HL-60/S4 treated with retinoic acid at 250 ng/mL for 4 days and 3 days (cell line): Measurements from ENCODE around the gene RMND5B.
"Not testable (repeated sequence)": the region's sequence is repeated elsewhere in the genome, so short reads cannot be mapped to it uniquely, and the experiment has no call there.

Experiments used
- in situ Hi-C: fragments of 300-500 bp; cut with MboI; formaldehyde crosslinking; loops from 2 replicates; pipeline ENCODE4 v1.7.0; 2022; ENCODE audit warnings: low sequenced_read_pairs

RMND5B gene

DNA sequence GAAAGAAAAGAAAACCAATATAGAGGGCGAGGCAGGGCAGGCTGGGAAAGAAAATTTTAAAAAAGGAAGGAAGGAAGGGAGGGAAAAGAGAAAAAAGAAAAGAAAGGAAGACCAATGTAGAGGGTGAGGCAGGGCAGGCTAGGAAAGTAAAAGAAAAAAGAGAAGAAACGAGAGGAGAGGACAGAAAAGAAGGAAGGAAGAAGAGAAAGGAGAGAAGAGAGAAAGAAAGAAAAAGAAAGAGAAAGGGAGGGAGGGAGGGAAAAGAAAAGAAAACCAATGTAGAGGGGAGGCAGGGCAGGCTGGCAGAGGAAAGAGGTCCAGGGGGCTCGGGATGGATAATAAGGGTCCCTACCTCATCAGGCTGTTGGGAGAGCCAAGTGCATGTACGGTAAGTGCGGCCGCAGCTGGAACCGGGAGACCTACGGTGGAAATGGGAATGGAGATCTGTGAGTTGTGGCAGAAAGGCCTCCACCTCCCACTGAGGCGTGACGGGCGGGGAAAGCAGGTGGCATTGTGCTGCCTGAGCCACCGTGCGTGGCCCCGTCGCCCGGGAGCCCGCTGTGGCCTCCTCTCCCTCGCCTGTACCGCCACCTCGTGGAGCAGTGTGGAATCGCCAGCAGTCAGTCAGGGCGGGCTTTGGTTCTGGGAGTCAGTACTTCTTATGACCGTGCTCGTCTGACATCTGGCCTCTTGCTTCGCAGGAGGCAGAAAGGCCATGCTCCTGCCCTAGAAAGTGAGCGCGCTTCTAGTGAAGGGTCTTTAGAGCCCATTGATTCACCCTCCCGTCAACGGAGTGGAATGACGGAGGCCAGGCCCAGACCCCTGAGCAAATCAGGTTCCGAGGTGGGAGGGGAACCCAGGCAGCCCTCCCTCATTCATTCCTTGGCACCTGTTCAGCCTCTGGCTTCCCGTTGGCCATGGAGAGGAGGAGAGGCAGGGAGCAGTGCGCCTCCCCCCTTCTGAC lies 33.2 kb downstream of the RMND5B start:
- in situ Hi-C loops = no loop called here

DNA sequence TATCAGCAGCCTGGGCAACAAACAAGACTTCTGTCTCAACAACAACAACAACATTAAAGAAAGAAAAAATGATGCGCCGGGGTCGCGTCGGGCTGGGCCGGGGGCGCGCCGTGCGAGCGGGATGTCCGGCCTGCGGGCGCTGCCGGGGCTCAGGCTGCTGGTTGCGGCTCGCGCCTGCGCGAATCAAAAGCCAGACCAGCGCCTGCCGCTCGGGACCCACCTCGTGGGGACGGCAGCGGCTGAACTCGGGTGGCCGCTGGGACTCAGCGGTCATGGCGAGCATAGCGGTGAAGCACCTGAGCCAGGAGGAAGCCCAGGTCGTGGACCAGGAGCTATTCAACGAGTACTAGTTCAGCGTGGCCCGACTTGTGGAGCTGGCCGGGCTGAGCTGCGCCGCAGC lies 34.8 kb downstream of the RMND5B start:
- in situ Hi-C loops = no loop called here

DNA sequence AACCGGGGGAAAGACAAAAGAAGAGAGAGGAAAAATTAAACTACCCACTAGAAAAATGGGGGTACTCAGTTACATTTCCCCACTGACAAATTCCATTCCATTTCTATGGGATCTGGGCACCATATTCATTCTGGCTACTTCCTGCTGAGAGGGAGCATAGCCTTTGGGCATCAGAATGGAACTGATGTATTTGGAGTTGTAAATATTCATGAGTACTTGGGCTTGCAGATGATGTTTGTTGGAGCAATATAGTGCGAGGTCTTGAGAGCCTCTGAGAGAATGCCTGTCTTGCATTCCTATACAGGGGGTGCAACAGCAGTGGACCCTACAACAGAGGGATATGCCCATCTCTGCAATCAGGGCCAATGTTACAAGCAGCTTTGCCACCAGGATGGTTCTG lies 39.6 kb downstream of the RMND5B start:
- in situ Hi-C loops = no loop called here

DNA sequence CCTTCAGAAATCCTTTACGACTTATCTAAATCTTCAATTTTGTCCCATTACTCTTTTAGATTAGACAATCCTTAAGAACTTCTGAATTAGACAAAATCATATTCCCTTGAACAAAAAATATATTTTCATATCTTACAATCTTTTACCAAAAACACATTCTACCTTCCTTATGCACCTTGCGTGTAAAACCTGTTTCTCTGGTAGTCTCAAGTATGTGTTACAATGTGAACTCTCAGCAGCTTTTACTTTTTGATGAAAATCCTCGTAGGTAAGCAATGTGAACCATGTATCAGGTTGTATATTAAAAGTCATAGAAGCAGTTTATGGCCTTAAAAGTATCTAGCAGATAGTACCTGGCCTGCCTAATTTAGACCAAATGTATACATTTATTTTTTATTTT lies 43.6 kb downstream of the RMND5B start:
- in situ Hi-C loops = no loop called here

DNA sequence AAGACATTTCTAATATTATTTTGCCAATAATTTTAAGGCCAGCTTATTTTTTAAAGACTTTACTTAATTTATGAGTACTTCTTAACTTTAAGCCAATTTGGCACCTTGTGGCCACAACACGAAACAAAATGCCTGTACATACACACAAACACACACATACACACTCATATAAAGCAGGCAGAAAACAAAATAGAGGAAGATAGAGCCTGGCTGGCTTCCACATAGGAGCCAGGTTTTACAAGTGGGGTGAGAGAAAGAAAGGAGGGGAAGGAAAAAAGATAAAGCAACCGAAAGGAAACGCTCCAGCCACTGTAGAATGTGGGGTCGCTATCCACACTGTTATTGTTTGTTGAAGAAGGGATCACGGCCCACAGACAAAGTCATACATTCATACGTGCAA lies 46.0 kb downstream of the RMND5B start:
- in situ Hi-C loops = no loop called here

DNA sequence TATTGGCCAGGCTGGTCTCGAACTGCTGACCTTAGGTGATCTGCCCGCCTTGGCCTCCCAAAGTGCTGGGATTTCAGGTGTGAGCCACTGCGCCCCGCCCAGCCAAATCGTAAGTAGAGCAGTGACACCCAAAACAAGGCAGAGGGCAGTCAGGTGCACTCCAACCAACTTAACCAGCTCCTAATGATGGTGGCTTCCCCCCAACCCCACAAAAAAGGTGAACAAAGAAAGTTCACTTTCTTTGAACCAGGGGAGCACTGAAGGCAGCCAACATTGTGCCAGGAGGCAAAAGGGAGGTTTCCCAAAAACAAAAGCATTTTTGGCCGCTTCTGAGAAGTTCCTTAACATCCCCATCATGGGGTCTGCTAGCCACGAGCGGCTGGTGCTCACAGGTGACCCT lies 46.8 kb downstream of the RMND5B start:
- in situ Hi-C loops = no loop called here

DNA sequence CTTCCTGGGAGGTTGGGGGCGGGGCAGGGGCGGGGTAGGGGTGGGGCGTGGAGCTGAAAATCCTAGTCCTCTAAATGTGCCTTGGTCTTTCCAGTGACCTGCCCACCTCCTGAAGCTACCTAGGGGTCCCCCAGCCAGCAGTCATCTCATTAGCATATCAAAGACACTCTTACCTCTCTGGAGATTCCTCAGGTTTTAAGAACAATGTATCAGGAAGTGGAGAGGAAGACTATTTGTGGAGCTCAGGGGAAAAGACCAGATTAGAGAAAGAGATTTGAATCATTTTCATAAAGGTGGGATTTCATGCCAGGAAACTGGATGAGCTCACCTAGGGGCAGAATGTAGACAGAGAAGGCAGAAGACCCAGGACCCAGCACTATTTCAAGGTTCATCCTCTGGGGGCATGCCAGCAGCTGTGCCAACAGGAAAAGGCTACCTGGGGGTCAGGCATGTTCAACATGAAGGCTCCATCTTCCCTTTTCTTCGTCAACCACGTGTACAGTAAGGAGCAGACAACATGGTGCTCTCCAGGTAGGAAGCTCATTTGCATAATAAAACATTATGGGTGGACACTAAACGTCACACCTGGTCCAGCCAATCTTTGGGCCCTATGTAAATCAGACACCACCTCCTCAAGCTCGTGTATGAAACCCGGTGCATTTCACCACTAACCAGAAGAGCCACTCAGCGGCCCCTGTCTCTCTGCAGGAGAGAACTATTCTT lies 49.5 kb downstream of the RMND5B start:
- in situ Hi-C loops = no loop called here

DNA sequence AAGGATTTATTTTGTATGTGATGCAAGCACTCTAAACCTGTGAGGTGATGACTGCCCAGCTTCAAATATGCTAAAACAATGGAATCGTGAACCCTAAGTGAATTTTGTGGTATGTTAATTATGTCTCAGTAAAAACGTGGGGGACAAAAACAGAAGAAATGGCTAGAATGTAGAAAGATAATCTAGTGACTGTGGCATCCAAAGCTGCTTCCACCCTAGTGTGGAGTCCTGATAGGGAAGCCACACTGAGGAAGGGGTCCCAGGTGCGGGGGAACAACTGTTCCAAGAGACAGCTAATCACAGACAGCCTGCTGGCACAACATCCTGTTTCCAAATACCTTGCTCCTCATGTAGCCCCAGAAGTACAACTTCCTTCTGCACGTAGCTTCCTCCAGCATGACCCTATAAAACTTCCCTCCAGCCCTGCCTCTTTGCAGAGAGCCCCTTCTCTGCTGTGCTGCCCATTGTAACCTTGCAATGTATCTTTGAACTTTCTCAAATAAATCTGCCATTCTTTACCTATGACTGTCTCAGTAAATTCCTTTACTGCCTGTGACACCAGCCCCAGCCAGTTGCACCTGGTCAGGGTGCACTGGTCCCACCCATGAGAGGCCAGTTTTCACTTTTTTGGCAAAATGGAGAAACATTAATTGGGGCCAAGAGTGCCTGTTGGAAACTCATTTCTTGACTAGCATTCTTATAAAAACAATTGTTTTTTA lies 51.5 kb downstream of the RMND5B start:
- in situ Hi-C loops = no loop called here

DNA sequence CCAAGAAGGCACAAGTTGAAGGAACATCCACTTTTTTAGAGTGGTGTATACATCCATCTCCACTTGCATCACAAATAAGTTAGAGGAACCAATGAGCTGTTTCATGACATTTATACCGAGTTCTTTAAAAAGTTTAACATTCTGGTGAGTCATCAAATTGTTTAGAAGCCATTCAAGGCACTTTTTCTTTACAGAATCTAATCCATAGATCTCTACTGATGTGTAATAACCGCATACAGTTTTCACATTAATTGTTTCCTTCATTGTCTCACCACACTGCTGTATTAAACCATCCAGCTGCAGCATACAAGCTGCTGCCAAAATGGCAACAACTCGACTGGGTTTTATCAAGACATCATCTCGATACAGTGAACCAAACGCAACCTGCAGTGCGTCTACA lies 55.6 kb downstream of the RMND5B start:
- in situ Hi-C loops = no loop called here

DNA sequence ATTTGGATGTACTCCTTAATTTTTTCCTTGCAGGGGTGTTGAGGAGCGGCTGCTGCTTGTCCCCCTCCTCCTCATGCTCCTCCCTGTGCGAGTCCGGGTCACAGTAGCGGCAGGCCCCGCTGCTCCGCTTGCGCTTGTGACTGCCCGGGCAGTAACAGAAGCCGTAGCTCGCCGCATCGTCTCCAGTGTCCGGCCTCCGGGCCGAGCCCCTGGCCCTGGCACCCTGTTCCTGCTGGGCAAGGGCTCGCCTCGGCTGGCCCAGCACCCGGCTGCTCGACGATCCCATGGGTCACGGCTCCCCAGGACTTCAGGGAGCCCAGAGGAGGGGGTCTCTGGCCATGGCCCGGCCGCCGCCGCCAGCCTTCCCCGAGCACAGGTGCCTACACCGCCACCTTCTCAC lies 56.2 kb downstream of the RMND5B start, which contains the start of gene GMCL2:
Gene GMCL2, minus strand, starts transcription at position 358 of the 400 bp plus-strand sequence. Its CDS starts 72 bp downstream, at position 286.
- in situ Hi-C loops = no loop called here

DNA sequence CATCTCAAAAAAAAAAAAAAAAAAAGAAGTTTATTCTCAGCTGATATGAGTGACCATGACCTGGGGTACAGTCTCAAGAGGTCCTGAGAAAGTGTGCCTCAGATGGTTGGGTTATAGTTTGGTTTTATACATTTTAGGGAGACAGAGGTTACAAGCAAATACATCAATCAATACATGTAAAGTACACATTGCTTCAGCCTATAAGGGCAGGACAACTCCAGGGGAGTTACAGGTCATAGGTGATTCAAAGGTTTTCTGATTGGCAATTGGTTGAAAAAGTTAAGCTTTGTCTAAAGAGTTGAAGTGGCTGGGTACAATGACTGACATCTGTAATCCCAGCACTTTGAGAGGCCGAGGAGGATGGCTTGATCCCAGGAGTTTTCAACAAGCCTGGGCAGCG lies 58.6 kb downstream of the RMND5B start:
- in situ Hi-C loops = no loop called here

DNA sequence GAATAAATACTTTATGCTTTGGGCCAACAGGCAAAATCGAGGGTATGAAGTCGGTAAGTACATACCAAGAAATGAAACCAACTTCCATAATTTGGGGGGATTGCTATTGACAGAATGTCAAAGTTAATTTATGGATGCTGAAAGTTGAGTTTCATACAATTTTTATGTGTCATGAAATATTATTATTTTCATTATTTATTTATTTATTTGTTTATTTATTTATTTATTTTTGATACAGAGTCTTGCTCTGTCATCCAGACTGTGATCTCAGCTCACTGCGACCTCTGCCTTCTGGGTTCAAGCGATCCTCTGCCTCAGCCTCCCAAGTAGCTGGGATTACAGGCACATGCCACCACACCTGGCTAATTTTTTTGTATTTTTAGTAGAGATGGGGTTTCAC lies 60.8 kb downstream of the RMND5B start:
- in situ Hi-C loops = no loop called here

DNA sequence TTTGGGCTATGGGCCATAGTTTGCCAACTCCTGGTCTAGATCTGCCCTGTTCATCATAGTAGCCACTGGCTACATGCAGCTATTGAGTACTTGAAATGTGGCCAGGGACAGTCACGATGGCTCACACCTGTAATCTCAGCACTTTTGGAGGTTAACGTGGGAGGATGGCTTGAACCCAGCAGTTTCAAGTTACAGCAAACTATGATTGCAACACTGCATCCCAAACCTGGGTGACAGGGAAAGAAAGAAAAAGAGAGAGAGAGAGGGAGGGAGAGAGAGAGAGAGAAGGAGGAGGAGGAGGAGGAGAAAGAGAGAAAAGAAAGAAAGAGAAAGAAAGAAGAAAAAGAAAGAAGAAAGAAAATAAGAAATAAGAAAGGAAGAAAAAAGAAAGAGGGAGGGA lies 61.4 kb downstream of the RMND5B start:
- in situ Hi-C loops = no loop called here

DNA sequence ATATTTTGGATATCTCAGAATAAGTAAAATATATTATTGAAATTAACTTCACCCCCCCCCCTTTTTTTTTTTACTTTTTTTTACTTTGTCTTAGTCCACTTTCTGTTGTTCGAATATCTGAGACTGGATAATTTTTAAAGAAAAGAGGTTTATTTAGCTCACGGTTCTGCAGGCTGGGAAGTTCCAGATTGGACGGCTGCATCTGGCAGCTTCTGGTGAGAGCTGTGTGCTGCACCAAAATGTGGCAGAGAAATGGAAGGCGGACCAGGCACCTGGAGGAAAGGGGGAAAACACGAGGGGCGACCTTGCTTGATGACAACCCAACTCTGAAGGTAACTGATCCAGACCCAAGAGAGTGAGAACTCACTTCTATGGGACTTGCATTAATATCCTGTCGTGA lies 62.0 kb downstream of the RMND5B start:
- in situ Hi-C loops = no loop called here

DNA sequence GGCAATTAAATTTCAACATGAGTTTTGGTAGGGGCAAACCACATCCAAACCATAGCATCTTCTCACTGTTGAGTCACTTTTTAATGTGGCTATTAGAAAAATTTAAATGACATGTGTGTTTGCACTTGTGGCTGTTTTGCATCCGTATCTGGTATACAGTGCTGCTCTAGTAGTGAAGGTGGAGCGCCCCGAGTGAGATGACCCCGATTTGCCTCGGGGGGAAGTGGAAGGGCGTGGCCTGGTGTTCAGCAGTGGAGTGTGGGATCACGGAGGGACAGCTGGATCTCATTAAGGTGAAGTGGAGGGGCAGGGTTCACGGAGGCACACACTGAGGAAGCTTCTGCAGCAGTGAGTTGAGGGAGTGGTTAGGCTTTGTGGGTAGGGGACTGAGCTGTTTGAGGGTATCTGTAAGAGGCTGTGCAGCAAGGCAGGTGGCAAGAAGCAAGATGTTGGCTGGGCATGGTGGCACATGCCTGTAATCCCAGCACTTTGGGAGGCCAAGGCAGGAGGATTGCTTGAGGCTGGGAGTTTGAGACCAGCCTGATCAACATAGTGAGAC lies 62.5 kb downstream of the RMND5B start:
- in situ Hi-C loops = no loop called here

DNA sequence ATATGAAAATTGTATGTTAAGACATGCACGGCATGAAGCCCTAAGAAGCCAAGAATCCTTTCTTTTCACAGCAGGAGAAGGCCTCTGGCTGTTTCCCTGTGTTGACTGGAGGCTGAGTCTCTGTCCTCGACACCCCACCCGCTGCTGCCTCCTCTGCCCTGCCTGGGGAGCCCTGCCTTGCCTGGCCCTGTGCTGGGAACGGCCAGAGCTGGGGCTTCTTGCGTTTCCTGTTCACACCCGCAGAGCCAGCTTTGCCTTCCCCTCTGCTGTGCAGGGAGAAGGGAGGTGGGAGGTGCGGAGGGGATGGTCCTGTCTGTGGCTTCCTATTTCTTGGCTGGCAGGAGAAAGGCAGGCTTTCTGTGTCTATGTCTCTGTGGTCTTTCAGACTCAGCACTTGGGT lies 63.2 kb downstream of the RMND5B start:
- in situ Hi-C loops = no loop called here

DNA sequence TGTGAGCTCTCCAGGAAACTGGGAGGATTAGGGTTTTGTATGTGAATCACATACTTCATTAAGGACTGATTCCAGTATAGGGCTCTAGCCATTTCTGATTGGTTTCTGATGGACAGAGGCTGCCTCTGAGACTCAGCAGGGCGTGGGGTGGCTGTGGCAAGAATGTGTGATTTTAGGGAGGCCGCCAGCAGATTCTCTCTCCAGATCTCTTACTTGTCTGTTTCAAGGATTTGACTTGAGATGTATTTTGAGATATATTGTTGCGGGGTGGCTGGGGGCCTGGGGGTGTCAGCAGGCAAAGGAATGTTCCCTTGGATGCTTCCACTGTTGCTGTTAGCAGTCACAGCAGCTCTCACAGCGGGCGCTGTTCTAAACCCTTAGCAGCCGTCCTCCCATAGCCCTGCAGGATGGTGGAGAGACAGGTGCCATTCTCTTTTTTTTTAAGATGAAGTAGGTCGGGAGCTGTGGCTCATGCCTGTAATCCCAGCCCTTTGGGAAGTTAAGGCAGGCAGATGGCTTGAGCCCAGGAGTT lies 65.5 kb downstream of the RMND5B start:
- in situ Hi-C loops = no loop called here

DNA sequence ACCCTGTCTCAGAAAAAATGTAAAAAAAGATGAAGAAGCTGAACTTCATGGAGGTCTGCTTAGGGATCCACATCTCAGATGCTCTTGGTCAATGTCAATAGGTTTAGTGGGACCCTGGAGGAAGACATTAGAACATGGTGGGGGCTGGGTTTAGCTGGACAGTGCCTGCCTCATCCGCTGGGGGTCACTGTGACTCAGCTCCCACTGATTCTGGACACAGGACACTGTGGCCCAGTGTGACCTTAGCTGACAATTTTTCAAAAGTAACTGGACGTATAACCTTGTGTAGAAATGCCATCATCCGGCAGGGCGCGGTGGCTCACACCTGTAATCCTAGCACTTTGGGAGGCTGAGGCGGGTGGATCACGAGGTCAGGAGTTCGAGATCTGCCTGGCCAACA lies 66.2 kb downstream of the RMND5B start:
- in situ Hi-C loops = no loop called here

DNA sequence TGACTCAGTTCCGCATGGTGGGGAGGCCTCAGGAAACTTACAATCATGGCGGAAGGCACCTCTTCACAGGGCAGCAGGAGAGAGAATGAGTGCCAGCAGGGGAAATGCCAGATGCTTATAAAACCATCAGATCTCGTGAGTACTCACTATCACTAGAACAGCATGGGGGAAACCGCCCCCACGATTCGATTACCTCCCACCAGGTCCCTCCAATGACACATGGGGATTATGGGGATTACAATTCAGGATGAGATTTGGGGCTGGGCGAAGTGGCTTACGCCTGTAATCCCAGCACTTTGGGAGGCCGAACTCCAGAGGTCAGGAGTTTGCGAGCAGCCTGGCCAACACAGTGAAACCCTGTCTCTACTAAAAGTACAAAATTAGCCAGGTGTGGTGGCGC lies 67.3 kb downstream of the RMND5B start:
- in situ Hi-C loops = not testable (repeated sequence)

DNA sequence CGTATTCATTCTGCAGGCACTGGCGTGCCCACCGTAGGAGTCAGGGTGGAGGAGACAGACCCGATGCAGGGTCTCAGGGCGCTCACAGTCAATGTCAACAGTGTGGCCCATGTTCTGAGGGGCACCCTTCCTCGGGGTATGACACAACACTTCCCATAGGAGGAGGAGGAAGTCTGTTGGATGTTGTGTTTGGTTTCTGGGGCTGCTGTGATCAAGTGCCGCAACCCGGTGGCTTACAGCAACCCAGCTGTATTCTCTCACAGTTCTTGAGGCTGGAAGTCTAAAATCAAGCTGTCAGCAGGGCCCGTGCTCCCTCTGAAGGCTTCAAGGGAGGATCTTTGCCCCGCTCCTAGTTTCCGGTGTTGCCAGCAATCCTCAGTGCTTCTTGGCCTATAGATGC lies 67.9 kb downstream of the RMND5B start:
- in situ Hi-C loops = no loop called here
